GM19463 (cell line): ENCODE data around the gene SPTLC3.

ENCODE experiments used
- ATAC-seq: cut with Tn5 transposase; IDR thresholded peaks from one replicate; pipeline ENCODE4 v1.9.1; 2021; ENCODE audit warnings: mild to moderate bottlenecking, moderate library complexity; ENCODE audit not compliant: unreplicated experiment

SPTLC3 gene

DNA sequence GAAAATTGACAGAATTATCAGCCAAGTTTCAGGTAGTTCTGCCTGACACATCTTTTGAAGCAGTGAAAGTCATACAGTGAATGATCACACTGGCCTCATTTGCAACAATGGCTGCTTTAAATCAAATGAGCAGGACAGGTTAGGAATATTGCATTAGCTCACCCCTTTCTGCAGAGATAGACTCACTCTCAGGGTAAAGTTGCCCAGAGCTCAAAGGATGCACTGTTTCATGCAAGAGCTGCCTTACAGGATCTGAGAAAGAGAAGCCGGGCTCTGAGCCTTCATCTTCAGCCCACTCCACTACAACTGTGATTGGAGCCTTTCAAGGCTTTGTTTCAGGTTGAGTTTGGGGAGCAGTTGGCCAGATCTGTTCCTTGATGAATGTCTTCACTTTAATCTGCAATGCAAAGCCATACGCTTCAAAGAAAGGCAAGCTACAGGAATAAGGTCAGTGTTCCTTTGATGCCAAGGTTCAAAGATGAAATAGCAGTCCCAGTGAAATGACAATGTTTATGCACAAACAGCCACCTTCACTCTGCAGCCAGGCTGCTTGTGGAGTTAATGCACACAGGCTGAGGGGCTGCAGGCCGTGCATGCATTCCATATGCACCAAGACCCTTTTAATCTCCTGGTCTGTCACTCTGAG is 121.4 kb downstream of the SPTLC3 start:
- no peak for ATAC-seq

DNA sequence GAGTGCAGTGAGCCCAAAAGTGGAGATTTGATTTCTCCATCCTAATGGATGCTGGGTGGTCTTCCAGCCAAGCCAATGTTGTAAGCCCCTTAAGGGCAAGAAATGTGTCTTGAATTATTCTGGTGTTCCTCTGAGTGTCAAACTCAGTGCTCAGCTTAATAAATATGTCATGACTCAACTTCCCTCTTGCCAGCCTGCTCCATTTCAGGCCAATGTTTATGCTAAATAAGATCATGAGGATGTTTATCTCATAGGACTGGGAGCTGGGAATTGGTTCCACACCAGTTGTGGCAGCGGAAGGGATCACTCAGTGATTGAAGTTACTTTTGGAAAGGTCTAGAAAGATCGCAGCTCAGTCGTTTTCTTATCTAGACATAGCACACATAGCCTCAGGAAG is 121.9 kb downstream of the SPTLC3 start:
- no peak for ATAC-seq

DNA sequence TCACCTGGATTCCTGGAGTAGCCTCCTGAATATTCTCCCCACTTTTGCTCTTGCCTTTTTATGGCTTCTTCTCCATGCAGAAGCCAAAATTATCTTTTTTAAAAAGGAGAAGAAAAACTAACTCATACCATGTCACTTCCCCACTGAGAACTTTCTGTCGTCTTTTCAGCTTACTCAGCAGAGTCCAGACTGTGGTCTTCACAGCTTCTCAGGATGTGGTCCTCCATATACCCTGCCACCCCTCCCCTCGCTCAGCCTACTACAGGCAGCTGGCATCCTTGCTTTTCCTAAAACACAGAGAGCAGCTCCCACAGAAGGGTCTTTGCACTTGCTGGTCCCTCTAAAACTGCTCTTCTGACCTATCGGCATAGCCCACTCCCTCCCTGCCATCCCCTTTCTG is 122.9 kb downstream of the SPTLC3 start:
- ATAC-seq = no peak

DNA sequence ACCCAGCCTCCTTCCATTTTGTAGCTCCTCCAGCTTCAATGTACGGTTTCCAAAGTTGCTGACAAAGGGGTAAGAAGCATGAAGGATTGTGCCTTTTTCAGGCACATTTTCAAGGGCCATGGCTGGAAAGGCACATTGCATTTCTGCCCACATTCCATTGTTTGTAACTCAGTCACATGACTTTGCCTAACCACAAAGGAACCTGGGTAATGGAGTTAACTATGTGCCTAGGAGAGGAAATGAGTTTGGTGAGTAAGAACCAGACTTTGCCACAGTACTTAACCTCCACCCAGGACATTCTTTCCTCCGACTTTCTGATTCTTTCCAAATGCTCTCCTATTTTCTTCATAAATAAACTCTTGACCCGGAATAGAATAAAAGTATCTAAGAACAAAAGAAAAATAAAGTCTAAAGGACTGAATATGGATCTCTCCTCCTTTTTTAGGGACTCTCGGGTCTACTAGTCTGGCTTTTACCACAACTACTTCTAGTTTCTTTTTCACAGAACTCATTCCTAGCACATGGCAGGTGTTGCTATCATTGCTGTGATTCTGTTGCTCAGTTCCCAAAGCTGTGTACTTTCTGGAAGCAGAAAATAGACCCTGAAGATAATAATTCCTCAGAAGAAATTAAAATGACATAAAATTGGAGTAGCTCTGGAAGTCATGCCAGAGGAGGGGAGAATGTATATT is 130.8 kb downstream of the SPTLC3 start:
- peak; percentile 81 for ATAC-seq

DNA sequence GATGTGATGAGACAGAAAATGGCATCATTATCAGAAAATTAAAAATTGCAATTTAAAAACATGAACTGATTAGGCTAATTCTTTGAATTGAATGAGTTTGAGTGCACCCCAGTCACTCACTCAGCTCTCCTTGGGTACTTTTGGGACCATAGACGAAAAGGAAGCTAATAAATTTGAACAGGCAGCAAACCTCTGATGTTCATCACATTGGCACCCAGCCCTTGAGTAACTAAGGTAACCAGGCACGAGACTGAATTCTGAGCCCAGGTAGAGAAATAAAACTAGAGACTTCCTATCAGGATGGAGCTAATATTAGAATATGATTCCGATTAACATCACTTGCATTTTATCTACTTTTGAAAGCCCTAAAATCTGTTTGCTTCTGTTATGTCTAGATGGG is 131.4 kb downstream of the SPTLC3 start:
- ATAC-seq = no peak

DNA sequence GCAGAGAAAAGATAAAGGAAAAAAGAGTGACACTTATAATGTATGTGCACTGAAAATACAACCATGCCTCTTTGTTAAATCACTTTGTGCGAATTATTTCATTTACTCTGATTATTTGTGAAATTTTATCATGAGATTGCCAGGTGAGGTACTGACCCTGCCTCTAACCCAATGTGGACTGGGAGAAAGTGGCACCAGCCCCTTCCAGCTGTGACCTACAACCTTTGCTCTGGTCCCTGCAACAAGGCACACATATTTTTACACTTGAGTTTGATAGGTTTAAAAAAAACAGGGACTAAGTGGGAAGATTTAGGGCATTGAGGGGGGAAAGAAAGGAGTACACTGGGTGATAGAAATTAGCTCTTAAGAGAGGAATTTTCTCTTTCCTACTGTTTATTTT is 132.0 kb downstream of the SPTLC3 start:
- no peak for ATAC-seq

DNA sequence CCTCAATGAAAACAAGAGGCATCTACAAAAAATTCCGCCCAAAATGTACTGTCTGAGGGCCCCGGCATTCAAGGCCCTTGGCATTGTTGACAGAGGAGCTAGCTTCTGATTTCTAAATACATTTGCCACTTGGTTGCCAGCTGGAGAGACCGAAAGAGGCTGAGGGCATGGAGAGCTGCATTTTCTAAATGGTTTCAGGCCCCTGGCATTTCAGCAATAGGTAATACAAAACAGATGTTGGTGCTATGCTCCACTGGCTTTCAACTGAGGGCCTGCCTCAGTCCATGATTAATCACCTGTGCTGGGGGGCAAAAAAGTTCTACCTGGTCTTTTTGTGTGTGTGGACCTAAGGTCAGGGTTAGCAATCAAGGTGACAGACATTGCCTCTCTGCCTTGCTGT is 132.8 kb downstream of the SPTLC3 start:
- ATAC-seq = no peak

DNA sequence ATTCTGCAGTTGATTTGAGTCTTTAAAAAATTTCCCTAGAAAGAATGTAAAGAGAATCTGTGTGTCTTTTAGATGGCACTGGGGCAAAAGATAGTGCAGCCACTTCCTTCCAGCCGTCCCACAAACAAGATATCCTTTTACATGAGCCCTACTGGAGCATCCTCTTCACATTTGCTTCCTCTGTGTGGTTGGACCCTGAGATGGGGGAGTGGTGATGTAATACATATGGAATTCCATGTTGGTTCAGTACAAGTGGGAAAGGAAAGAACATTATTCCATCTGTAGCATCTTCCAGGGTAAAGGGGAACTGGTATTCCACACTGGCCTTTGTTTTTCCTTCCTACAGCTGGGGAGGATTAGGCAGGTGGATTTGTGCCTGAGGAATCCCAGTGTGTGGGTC is 133.4 kb downstream of the SPTLC3 start:
- no peak for ATAC-seq

DNA sequence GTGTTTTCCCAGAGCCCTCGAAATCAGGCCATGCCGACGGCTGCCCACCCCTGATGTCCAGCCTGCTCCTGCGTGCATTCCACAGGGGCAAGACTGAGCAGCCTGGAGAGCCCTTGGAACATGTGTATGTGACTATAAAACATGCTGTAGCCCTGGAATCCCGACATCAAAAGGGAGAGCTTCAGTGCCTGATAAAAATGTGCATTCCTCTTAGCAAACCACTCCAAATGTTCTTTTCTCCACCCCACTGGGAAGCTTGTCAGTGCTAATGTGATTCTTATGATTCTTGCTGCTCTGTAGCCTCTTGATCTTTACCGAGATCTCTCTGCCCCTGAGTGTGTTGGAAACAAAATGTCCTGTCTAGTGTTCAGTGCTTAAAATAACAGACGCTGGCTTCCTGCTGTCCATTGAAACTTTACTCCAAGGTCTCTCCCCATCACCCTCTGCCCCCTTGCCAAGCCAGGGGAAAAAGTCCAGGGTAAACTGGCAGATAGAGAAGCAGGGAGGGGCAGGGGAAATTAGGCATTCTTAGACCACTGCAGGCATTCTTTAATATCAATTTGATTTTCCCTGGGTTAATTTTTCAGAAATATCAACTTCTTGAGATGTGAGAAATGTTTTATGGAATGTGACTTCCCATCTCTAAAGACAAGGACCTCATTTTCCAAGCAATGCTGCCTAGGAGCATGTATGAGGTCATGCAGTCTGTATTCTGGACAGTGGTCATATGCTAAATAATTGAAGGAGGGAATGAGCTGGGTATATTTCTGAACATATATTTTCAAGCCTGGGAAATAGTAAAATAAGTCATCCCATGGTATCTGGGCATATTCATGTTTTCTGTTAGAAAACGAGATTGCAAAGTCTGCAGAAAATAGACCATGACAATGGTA is 138.5 kb downstream of the SPTLC3 start:
- ATAC-seq = no peak

DNA sequence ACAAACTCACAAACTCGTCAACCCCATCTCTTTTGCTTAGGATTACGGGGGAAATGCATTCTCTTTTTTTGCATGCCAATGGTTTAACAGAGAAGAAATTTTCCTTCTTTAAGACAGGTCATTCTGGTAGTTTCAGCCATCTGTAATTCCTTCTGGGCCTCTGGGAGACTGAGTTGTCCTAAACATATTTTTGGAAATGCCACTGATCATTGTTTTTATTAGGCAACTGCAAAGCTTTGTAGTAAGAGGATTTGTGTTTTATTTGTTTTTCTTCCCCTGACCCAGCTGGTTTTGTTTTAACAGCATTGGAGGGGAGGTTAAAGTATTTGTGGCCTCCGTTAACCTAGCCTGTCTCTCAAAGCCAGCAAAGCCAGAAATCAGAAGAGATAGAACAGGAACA is 139.2 kb downstream of the SPTLC3 start:
- no peak for ATAC-seq

DNA sequence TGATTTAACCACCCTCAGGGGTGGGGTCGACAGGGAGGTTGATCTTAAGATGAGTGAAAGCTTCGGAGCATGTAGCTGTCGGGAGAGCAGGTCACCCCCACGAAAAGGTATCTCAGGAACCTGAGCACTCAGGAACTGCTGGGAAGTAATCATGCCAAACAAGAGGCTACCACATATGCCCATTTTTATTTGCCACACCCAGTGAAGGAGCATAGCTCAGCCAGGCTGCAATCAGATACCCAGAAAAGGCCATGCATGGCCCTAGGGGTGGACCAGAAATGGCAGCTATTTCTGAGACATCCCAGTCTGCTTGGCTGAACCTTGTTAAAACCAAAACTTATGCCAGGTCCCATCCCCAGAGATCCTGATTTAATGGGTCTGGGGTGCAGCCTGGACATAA is 139.6 kb downstream of the SPTLC3 start:
- no peak for ATAC-seq

DNA sequence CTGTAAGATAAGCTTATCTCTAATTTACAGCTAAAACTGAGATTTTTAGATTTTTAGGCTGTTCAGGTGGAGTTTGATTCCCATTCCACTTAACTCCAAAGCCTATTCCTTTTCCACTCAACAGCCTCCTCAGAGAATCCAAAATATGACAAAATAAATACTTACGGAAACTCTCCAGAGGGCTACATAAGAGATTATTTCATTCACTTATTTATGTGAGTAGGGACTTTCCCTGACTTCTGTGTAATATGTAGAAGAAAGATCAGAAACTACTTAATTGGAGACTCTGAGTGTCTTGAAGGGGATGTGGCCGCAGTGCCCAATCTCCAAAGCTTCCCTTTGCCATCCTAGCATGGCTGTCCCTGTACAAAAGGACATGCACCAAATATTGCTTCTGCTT is 140.2 kb downstream of the SPTLC3 start:
- no peak for ATAC-seq

DNA sequence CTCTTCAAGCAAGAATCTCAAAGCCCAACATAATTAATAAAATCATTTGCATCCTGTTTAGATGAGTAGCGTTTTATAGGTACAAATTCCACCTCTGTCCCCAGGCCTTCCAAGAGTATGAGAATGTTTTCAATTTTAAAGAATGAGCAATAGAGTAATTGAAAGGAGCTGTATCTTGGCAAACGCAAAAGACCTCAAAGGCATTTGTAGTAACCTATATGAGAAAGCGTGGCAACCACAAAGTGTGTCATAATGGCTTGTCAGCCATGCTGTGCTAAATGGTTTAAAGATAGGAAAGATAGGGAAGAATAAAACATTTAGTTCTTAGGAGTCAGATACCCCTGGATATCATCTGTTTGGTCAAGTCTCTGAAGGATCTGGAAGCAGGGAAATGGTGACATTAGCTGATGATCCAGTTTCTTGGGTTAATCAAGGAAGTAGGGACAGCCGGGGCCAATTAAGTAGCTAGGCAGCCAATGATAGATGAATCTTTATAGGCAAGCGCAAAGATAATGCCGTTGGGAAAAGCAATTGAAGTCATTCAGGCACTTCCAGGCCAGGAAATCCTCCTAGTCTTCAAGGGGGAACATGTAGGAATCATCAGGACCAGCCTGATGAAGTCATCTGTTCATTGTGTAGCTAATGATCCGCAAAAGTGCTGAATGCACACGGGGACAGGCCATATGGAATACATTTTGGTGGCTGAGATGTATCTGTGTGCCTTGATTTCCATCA is 140.8 kb downstream of the SPTLC3 start:
- ATAC-seq = no peak

DNA sequence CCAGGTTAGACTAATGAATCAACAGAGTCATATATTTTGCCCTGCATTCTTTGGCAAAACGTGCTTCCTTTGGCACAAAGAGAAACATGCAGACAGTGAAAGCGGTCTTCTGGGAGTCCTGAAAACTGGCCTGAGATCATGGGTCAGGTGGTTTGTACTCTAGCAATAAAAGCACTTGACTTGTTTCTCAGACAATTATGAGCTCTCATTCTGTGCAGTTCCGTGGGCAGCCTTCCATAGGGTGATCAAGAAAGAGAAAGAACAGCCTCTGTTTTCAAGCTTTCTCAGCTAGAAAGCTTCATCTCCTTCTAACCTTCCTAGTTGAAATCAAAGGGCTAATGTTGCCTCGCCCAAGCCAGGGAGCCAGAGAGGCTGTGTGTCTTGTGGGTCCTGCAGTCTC is 149.6 kb downstream of the SPTLC3 start:
- ATAC-seq = no peak

DNA sequence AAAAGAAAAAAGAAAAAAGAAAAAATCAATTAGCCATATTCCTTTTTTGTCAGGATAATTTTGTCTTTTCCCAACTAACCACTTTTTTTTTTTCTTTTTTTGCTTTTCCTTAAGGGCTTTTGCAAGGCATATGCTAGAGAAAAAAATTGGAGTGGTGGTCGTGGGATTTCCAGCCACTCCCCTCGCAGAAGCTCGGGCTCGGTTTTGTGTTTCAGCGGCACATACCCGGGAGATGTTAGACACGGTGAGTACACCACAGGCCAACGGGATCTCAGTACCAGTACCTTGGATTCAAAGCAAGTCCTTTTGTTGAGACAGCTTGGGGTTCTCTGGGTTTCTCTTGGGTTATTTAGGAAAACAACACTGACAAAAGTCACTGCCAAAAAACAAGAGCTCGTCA is 151.1 kb downstream of the SPTLC3 start:
- no peak for ATAC-seq

DNA sequence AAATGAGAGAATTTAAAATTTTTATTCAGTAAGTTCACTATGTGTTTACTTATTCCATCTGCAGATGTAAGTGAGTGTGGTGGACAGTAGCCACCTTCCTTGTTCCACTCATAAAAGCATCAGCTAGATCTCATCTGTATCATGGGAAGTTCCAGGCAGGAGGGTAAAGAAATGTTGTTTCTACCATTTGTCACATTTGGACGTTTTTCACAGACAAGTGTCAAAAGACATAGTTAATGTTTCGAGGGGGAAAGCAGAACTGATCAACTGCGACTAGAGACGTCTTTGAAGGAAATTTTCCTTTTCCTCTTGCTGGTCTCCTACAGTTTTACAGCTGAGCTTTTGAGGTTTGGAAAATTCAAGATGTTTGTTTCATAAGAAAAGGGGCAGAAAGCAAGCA is 156.4 kb downstream of the SPTLC3 start:
- ATAC-seq = no peak

DNA sequence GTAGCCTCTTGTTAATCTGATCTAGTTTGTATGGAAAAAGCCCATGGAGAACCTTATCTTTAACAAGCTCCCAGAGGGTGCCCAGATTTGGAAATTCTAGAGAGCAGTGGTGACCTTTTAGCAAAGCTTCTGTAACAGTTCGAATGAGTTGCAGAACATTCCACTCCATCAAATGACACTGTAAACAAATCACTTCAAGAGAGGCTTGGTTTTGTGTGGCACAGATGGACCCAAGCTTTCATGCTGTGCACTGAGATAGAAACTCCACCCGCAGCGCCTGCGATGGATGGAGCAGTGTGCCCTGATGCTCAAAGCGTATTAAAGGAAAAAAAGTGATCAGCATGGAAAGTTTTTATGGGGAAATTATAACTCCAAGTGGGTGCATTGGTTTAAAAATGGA is 157.2 kb downstream of the SPTLC3 start:
- ATAC-seq = no peak

DNA sequence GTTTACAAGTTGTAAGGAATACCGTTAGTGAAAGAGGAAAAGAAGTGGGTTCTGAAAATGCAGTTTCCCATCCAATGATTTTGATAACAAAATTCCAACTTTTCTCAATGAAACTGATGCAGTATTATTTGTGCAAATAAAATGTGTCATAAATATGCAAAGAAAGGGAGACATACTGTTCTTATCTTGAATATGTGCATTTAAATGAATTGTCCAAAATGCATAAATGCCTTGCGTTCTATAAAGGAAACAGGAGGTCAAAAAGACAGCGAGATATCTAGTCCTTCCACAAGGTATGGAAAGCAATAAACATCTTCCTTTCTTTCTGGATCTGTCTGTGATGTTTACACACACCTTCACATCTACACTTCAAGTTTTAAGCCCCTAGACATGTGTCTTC is 157.7 kb downstream of the SPTLC3 start:
- no peak for ATAC-seq

DNA sequence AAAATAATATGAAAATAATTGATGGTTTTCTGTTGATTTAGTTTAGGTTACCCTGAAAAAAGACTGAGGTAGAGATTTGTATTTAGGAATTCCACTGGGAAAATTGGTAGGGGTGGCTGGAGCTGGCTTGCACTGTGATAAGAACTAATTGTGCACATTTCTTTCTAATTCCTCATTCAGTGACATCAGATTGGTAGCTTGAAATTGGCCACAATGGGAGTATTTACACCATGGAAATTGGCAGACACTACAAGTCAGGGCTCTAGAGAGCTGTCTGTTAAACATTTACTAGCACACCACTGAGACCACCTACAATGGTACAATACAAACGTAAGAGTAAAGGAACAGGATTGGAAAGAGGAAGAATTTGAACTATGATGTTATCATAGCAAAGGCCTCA is 160.3 kb downstream of the SPTLC3 start:
- ATAC-seq = no peak

DNA sequence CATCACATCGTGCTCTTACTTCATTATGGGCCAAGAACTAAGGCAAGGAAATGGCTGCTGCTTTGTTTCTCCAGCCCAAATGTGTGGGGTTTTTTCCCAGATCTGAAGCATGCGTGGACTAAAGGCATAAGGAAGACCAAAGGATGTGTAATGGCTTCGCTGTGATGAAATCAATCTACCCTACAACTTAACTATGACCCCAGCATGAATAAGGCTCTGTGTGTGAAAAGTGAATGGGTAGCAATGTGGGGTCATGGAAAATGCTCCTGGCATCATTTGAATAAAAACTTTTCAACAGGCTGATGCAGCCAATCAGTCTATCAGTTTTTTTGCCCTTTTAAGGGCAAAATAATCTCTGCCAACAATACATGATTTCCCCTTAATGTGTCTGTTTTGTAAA is 162.0 kb downstream of the SPTLC3 start:
- ATAC-seq = no peak

DNA sequence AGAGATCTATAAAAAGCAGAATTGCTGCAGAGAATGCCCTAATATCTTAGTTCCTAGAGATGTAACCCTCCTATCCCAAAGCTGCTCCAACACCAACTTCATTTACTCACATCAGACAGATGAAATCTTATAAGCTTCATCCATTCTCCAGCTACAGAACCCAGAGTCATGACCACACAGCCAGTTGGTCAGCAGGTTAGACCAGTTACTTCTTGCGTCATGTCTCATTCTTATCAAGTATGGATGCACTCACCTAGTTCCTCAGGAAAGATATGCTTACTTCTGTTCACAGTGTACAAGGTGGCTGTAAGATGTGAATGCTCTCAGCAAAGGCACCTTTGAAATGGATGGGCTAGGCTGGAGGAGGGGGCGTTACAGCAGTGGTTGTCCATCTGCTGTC is 164.4 kb downstream of the SPTLC3 start:
- no peak for ATAC-seq
